ENCODE results near the gene TKT.

The TKT gene

DNA sequence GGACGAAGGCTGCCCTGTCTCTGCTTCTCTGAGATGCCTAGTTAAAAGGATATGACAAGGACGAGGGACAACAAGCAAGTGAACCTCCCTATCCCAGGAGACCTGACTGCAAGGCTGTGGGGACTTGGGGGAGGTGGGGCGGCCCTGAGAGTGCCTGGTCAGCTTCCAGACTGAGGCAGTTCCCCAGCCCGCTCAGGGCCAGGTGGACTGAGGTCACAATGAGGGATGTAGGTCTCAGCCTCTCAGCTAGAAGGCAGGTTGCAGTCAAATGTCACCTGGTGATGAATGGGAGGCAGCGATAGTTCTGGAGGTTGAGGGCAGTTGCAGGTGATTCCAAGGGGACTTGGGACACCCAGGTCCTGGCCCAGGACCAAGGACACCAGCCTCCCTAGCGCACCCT is 30.6 kb downstream of the TKT start:
- WGBS: over 99% methylated on average over 6 of the region's 6 CpGs
- no peak overlapping the region for H3K4me3 ChIP-seq (ENCODE audit: insufficient read depth in 1 of 2, low read depth in 1 of 2, low read length in 2 of 2)
- H3K14ac ChIP-seq (ENCODE audit: low read length in 2 of 2): no peak overlapping the region
- H3K27ac ChIP-seq (ENCODE audit: low read length, poor library complexity, severe bottlenecking): no peak overlapping the region
- no peak overlapping the region for H2BK12ac ChIP-seq (ENCODE audit: low read length in 2 of 2)
- H3K36me3 ChIP-seq (ENCODE audit: control insufficient read depth in 1 of 2, insufficient read depth in 2 of 2, low read depth in 1 of 2, low read length in 2 of 2): peaks cover 87 to 89% of the 10 kb centered on the region in 2 experiments
- no peaks in the 10 kb centered on the region for H3K4me1 ChIP-seq (ENCODE audit: control insufficient read depth, insufficient read depth, low read depth, low read length)
- no peak overlapping the region for H3K4me2 ChIP-seq (ENCODE audit: low read length, poor library complexity, severe bottlenecking)
- no peak overlapping the region for H2BK5ac ChIP-seq (ENCODE audit: low read depth, low read length, poor library complexity, severe bottlenecking)
- no peak overlapping the region for H2AK5ac ChIP-seq (ENCODE audit: low read length, severe bottlenecking)
- no peaks in the 10 kb centered on the region for H3K27me3 ChIP-seq (ENCODE audit: control insufficient read depth in 1 of 2, insufficient read depth in 1 of 2, low read length in 2 of 2)
- H3K9me3 ChIP-seq (ENCODE audit: control insufficient read depth, low read length): no peaks in the 10 kb centered on the region
- no peak overlapping the region for H4K91ac ChIP-seq (ENCODE audit: low read length)
- no peak for DNase-seq
- H2BK120ac ChIP-seq (ENCODE audit: low read depth, low read length): no peak overlapping the region
- no peak overlapping the region for H3K18ac ChIP-seq (ENCODE audit: low read depth in 1 of 2, low read length in 2 of 2)
- H2AFZ ChIP-seq (ENCODE audit: low read depth, low read length): no peak overlapping the region
- H2BK15ac ChIP-seq (ENCODE audit: low read depth, poor library complexity, severe bottlenecking): no peak overlapping the region
- no peak overlapping the region for H4K8ac ChIP-seq (ENCODE audit: low read length)
- peaks cover 25% of the 10 kb centered on the region for H3K79me1 ChIP-seq (replicated peaks; ENCODE audit: low read length, poor library complexity, severe bottlenecking)
- no peak overlapping the region for H3K9ac ChIP-seq (ENCODE audit: low read length)
- H3K23ac ChIP-seq (ENCODE audit: low read length in 2 of 2): no peak overlapping the region
- H3K4ac ChIP-seq (ENCODE audit: low read depth in 1 of 2, low read length in 2 of 2): no peak overlapping the region

DNA sequence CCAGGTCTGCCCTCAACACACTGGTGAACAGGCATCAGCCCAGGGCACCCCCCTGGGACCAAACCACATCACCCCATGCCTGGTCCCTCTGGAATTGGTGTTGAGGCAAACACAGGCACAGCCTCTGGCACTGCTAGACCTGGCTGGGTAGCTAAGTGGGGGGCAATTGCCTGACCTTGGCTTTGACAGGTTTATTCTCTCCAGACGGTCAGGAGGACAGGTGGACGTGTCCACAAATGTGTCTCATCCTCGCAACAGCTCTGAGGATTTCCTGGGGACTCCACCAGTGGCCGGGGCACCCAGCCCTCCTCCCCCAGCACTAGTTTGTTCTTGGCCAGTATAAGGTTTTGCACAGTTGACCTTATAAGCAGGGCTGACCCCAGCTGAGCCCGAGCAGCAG is 31.3 kb downstream of the TKT start:
- Histone ChIP-seq H3K4ac (ENCODE audit: low read depth in 1 of 2, low read length in 2 of 2) (no peak overlapping the region), H2AFZ (ENCODE audit: low read depth, low read length) (no peak overlapping the region), H2BK15ac (ENCODE audit: low read depth, poor library complexity, severe bottlenecking) (no peak overlapping the region), H3K79me1 (replicated peaks; ENCODE audit: low read length, poor library complexity, severe bottlenecking) (peaks cover 19% of the 10 kb centered on the region), H3K4me2 (ENCODE audit: low read length, poor library complexity, severe bottlenecking) (no peak overlapping the region), H2BK5ac (ENCODE audit: low read depth, low read length, poor library complexity, severe bottlenecking) (no peak overlapping the region), H4K8ac (ENCODE audit: low read length) (no peak overlapping the region), H3K9ac (ENCODE audit: low read length) (no peak overlapping the region), H4K91ac (ENCODE audit: low read length) (no peak overlapping the region), H3K9me3 (ENCODE audit: control insufficient read depth, low read length) (no peaks in the 10 kb centered on the region), H3K4me3 (ENCODE audit: insufficient read depth in 1 of 2, low read depth in 1 of 2, low read length in 2 of 2) (no peak overlapping the region), H3K36me3 (ENCODE audit: control insufficient read depth in 1 of 2, insufficient read depth in 2 of 2, low read depth in 1 of 2, low read length in 2 of 2) (peaks cover 80 to 82% of the 10 kb centered on the region in 2 experiments), H2BK120ac (ENCODE audit: low read depth, low read length) (no peak overlapping the region), H3K27me3 (ENCODE audit: control insufficient read depth in 1 of 2, insufficient read depth in 1 of 2, low read length in 2 of 2) (no peaks in the 10 kb centered on the region), H3K4me1 (ENCODE audit: control insufficient read depth, insufficient read depth, low read depth, low read length) (no peaks in the 10 kb centered on the region), H3K14ac (ENCODE audit: low read length in 2 of 2) (no peak overlapping the region), H3K27ac (ENCODE audit: low read length, poor library complexity, severe bottlenecking) (no peak overlapping the region), H3K18ac (ENCODE audit: low read depth in 1 of 2, low read length in 2 of 2) (no peak overlapping the region), H2AK5ac (ENCODE audit: low read length, severe bottlenecking) (no peak overlapping the region), H2BK12ac (ENCODE audit: low read length in 2 of 2) (no peak overlapping the region), H3K23ac (ENCODE audit: low read length in 2 of 2) (no peak overlapping the region)
- 90% methylated on average over 5 of the region's 5 CpGs for WGBS
- DNase-seq: no peak

DNA sequence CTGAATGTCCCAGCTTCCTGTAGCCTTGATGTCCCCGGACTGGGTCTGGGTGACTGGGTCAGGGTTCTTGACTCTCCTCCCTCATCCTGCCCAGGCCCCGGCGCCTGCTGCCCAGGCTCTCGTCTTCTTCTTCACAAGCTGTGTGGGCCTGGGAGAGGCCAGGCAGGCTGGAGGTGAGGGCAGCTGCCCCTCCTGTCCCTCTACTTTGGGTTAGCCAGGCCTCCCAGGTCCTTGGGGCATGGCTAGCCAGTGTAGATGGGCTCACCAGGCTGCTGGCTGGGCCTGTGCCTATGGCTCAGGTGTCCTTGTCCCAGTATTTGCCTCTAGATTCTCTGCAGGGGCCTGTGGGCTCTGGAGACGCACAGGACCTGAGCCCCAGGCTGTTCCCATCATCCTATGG is 31.8 kb downstream of the TKT start:
- 92% methylated on average over 5 of the region's 5 CpGs for whole genome bisulfite sequencing
- Histone ChIP-seq H3K4me2 (ENCODE audit: low read length, poor library complexity, severe bottlenecking) (no peak overlapping the region), H3K27ac (ENCODE audit: low read length, poor library complexity, severe bottlenecking) (no peak overlapping the region)

DNA sequence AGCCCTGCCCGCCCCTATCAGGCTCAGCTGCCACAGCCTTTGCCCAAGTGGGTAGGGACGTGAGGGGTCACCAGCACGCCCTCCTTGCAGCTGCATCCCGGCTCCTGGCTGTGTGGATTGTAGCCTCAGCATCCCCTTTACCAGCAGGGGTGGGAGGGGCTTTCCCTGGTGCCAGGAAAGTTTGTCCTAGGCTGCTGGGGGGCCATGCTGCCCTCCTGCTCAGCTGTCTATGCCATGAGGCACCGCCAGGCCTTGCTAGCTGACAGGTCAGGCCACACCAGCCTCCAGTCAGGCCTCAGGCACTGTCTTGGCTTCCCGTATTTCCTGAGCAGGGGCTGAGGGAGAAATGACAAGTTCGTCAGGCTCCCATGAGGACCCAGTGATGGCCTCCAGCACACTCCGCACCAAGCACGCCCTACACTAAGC is 32.3 kb downstream of the TKT start:
- Histone ChIP-seq H3K9me3 (ENCODE audit: control insufficient read depth, low read length) (no peaks in the 10 kb centered on the region), H2BK120ac (ENCODE audit: low read depth, low read length) (no peak overlapping the region), H3K9ac (ENCODE audit: low read length) (no peak overlapping the region), H2AFZ (ENCODE audit: low read depth, low read length) (no peak overlapping the region), H2BK15ac (ENCODE audit: low read depth, poor library complexity, severe bottlenecking) (no peak overlapping the region), H3K14ac (ENCODE audit: low read length in 2 of 2) (no peak overlapping the region), H3K18ac (ENCODE audit: low read depth in 1 of 2, low read length in 2 of 2) (no peak overlapping the region), H4K8ac (ENCODE audit: low read length) (peak overlapping the region; percentile 4), H2BK5ac (ENCODE audit: low read depth, low read length, poor library complexity, severe bottlenecking) (no peak overlapping the region), H3K36me3 (ENCODE audit: control insufficient read depth in 1 of 2, insufficient read depth in 2 of 2, low read depth in 1 of 2, low read length in 2 of 2) (peaks cover 70 to 72% of the 10 kb centered on the region in 2 experiments), H2BK12ac (ENCODE audit: low read length in 2 of 2) (no peak overlapping the region), H3K4me2 (ENCODE audit: low read length, poor library complexity, severe bottlenecking) (no peak overlapping the region), H3K27ac (ENCODE audit: low read length, poor library complexity, severe bottlenecking) (no peak overlapping the region), H3K27me3 (ENCODE audit: control insufficient read depth in 1 of 2, insufficient read depth in 1 of 2, low read length in 2 of 2) (no peaks in the 10 kb centered on the region), H3K79me1 (replicated peaks; ENCODE audit: low read length, poor library complexity, severe bottlenecking) (peaks cover 9% of the 10 kb centered on the region), H3K4ac (ENCODE audit: low read depth in 1 of 2, low read length in 2 of 2) (no peak overlapping the region), H2AK5ac (ENCODE audit: low read length, severe bottlenecking) (no peak overlapping the region), H3K4me3 (ENCODE audit: insufficient read depth in 1 of 2, low read depth in 1 of 2, low read length in 2 of 2) (no peak overlapping the region), H4K91ac (ENCODE audit: low read length) (no peak overlapping the region), H3K23ac (ENCODE audit: low read length in 2 of 2) (no peak overlapping the region), H3K4me1 (ENCODE audit: control insufficient read depth, insufficient read depth, low read depth, low read length) (no peaks in the 10 kb centered on the region)
- no peak for DNase-seq
- 94% methylated on average over 9 of the region's 9 CpGs for WGBS

More for the DNA sequence above, 31.8 kb downstream of the TKT start:
- Histone ChIP-seq H3K4me3 (ENCODE audit: insufficient read depth in 1 of 2, low read depth in 1 of 2, low read length in 2 of 2) (no peak overlapping the region), H3K14ac (ENCODE audit: low read length in 2 of 2) (no peak overlapping the region), H2AK5ac (ENCODE audit: low read length, severe bottlenecking) (no peak overlapping the region), H2BK120ac (ENCODE audit: low read depth, low read length) (no peak overlapping the region), H4K91ac (ENCODE audit: low read length) (no peak overlapping the region), H3K4me1 (ENCODE audit: control insufficient read depth, insufficient read depth, low read depth, low read length) (no peaks in the 10 kb centered on the region), H3K36me3 (ENCODE audit: control insufficient read depth in 1 of 2, insufficient read depth in 2 of 2, low read depth in 1 of 2, low read length in 2 of 2) (peaks cover 75 to 77% of the 10 kb centered on the region in 2 experiments), H3K23ac (ENCODE audit: low read length in 2 of 2) (no peak overlapping the region), H3K9me3 (ENCODE audit: control insufficient read depth, low read length) (no peaks in the 10 kb centered on the region), H4K8ac (ENCODE audit: low read length) (no peak overlapping the region), H3K9ac (ENCODE audit: low read length) (no peak overlapping the region), H3K18ac (ENCODE audit: low read depth in 1 of 2, low read length in 2 of 2) (no peak overlapping the region), H2AFZ (ENCODE audit: low read depth, low read length) (no peak overlapping the region), H2BK15ac (ENCODE audit: low read depth, poor library complexity, severe bottlenecking) (no peak overlapping the region), H3K27me3 (ENCODE audit: control insufficient read depth in 1 of 2, insufficient read depth in 1 of 2, low read length in 2 of 2) (no peaks in the 10 kb centered on the region), H3K4ac (ENCODE audit: low read depth in 1 of 2, low read length in 2 of 2) (no peak overlapping the region), H2BK12ac (ENCODE audit: low read length in 2 of 2) (no peak overlapping the region), H3K79me1 (replicated peaks; ENCODE audit: low read length, poor library complexity, severe bottlenecking) (peaks cover 13% of the 10 kb centered on the region), H2BK5ac (ENCODE audit: low read depth, low read length, poor library complexity, severe bottlenecking) (no peak overlapping the region)
- no peak for DNase-seq
